Superior temporal gyrus (tissue), 1 donor: Measurements from ENCODE around the gene DMRTB1.
"Not testable (repeated sequence)": the region's sequence is repeated elsewhere in the genome, so short reads cannot be mapped to it uniquely, and the experiment has no call there.

Experiments used
- DNase-seq: peaks from one replicate; pipeline ENCODE4 v3.0.0-alpha.2; 2016; ENCODE audit errors: extremely low spot score

DMRTB1 gene

GRCh38 chr1:53459321-53460175, at the start of gene DMRTB1:
DMRTB1 (plus strand) TSS chr1:53459399; CDS start chr1:53459454, 55 bp downstream.
- DNase-seq = no peak

GRCh38 chr1:53409695-53410094, 49.5 kb upstream of the DMRTB1 start:
- DNase-seq = no peak

- DNase-seq = no peak
Measured at GRCh38 chr1:53410100-53410541, 49.1 kb upstream of the DMRTB1 start.

- no peak for DNase-seq
Measured at GRCh38 chr1:53410701-53411100, 48.5 kb upstream of the DMRTB1 start.

- DNase-seq = no peak
Measured at GRCh38 chr1:53411541-53412152, 47.6 kb upstream of the DMRTB1 start.

GRCh38 chr1:53412285-53413174, 46.7 kb upstream of the DMRTB1 start:
- DNase-seq = no peak

GRCh38 chr1:53413175-53414001, 45.8 kb upstream of the DMRTB1 start:
- DNase-seq = no peak

- no peak for DNase-seq
Measured at GRCh38 chr1:53414632-53415031, 44.6 kb upstream of the DMRTB1 start.

GRCh38 chr1:53415432-53415831, 43.8 kb upstream of the DMRTB1 start:
- DNase-seq = no peak

GRCh38 chr1:53416269-53416813, 42.9 kb upstream of the DMRTB1 start:
- peak; percentile 31 for DNase-seq

GRCh38 chr1:53417074-53417511, 42.1 kb upstream of the DMRTB1 start:
- no peak for DNase-seq

GRCh38 chr1:53419034-53419433, 40.2 kb upstream of the DMRTB1 start:
- no peak for DNase-seq

- DNase-seq = no peak
Measured at GRCh38 chr1:53420341-53420740, 38.9 kb upstream of the DMRTB1 start.

GRCh38 chr1:53421208-53421607, 38.0 kb upstream of the DMRTB1 start:
- DNase-seq = no peak

GRCh38 chr1:53430261-53430660, 28.9 kb upstream of the DMRTB1 start:
- DNase-seq = no peak

- no peak for DNase-seq
Measured at GRCh38 chr1:53430779-53431178, 28.4 kb upstream of the DMRTB1 start.

GRCh38 chr1:53431244-53431643, 28.0 kb upstream of the DMRTB1 start:
- no peak for DNase-seq

- DNase-seq = no peak
Measured at GRCh38 chr1:53431805-53432565, 27.2 kb upstream of the DMRTB1 start.

GRCh38 chr1:53432611-53433010, 26.6 kb upstream of the DMRTB1 start:
- DNase-seq = no peak

- not testable (repeated sequence) for DNase-seq
Measured at GRCh38 chr1:53434405-53435007, 24.7 kb upstream of the DMRTB1 start.
